RCC 7860 (cell line): ENCODE measurements around the gene PACSIN2.

Experiments
- DNase-seq: peaks from one replicate; pipeline ENCODE4 v3.0.0-alpha.2; 2015; ENCODE audit warnings: low spot score
- FAIRE-seq: peaks from 2 replicates; lab custom pipeline; 2012; peaks lifted over from hg19 to GRCh38; lab: Jason Lieb, UNC

PACSIN2 gene

DNA sequence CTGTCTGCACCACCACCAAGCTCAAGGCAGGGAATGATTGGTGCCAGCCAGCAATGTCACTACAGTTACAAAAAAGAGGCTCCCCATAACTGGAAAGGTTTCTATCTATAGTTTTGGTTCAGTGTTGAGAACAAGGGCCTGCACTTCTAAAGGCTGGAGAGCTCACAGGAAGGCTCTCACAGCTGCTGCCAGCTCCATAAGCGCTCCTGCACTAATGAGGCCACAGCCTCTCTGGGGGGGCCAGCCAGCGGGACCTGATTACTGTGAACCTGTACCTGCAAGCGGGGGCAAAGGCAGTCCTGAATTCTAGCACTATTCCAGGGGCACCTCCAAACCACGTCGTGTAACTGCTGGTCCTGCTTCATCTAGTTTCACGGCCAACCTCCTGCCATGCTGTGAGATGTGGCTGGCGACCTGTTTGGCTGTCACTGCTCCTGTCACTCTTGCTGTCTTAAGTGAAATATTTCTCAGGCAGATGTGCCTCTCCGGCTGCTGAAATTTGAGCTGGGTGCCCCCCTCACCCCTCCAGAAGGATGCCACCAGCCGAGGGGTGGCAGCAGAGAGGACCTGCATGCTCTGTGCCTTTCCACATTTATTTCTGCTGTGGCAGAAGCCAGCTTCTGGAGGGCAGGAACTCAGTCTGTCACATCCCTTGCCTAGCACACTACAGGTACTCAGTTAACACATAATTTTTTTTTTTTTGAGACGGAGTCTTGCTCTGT is 104.6 kb downstream of the PACSIN2 start:
- no peak for DNase-seq
- FAIRE-seq: no peak

DNA sequence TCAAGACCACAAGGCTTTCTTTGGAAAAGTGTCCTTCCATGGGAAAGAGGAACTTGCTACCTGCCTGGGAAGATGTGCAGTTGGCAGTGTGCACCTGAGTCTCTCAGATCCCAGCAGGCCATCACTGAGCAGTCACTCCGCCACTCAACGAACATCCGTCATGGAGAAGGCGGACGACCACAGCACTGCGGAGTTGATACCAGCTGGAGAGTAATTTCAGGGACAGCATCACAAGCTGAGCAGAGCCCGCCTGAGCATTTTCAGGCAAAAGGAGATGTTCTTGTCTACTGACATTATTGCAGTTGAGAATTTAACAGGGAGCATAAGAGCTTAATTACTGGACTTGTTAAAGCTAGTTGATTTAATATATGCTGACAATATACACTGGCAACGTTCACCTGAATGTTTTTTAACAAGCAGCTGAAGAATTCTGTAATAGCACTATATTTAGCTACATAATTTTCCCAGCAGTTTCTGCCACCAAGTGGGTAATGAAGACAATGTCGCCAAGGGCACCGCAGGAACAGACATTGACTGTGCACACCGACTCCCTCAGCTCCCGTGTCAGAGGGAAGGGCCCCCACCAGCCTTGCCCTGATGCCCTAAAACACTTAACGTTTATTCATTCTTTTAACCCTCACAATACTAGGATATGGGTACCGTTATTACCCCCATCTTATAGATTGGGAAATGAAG is 105.4 kb downstream of the PACSIN2 start:
- DNase-seq (no peak), FAIRE-seq (no peak)

DNA sequence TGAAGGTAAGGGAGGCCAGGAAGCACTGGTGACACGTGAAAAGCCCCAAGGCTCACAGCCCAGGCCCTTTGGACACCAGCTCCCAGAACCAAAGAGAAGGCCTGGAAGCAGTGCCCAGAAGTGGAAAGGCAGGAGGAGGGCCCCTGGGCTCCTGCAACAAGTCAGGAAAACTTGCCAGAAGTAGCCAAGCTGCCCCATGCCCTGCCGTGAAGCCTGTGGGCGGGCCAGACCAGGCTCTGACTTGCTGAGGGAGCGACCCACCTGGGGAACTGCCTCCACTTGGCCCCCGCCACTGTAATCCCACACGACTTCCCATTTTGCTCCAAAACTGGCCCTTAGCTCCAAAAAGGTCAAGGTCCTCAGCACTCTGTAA is 106.6 kb downstream of the PACSIN2 start:
- DNase-seq (no peak), FAIRE-seq (no peak)

DNA sequence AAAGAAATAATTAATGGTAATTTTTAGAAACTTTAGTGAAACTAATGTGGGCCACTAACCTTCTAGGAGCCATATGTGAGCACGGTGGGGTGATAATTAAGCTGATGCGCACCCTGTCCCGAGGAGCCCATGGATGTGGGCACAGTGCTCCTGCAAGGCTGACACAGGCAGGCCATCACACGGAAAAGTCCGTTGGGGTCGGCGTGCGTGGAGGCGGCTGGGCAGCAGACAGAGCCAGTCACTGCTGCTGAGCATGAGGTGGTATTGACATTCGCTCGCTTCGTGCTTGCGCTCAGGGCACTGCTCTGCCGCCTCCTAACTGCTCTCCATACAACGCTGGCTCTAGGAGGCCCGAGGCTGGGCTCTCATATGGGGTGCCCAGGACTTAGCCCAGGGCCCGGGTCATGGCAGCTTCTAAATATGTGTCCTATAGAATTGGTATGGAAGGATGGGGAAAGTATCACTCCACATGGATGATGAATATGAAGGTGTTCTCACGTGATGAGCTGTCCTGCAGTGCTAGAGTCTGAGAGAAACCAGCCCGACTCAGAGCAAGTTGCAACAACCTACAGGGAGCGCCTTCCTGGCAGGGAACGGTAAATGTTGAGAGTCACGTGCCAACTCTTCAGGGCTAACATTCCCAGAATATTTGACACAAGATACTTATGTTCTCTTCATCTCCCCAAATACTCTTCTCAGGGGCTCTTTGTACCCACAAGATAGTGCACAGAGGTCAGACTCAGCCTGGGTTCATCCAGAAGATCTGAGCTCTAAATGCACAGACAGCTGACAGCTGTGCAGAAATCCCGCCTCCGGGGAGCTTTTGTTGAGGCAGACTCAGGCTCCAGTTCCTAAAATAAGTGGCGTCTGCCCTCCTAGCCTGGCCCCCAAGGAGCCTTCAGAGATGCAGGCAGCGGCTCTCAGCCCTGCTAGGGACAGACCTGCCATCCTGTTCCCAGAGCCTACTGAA is 107.3 kb downstream of the PACSIN2 start:
- FAIRE-seq (no peak), DNase-seq (no peak)

DNA sequence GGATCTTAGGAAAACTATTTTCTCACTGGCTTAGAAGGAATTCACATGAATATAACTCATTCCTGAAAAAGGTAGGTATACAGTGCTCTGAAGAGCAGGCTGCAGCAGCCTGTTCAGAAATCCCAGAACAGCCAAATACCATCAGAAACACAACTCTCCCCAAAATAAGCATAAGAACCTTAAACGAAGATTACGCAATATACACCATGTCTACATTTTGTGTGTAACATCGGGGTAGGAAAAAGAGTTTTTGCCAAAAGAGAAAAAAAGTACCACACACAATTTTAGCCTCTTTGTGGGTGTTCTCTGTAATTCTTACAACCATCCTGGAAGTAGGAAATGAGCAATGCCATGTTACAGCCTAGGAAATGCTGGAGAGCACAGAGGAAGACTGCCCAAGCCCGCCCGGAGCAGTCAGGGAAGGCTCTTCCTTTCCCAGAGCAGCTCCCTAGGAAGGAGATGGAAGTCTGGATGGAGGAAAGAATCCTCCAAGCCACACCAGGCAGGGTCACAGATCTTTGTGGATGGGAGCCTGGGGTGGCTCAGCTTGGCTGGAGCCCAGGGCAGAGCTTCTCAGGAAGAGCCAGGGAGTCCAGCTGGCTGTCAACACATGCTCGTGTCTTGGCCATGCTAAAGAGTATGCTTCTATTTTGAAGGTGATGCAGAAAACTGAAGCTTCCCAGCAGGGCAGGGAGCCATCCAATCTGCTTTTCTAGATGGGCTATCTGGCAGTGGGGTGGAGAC is 108.2 kb downstream of the PACSIN2 start:
- DNase-seq (no peak), FAIRE-seq (no peak)

DNA sequence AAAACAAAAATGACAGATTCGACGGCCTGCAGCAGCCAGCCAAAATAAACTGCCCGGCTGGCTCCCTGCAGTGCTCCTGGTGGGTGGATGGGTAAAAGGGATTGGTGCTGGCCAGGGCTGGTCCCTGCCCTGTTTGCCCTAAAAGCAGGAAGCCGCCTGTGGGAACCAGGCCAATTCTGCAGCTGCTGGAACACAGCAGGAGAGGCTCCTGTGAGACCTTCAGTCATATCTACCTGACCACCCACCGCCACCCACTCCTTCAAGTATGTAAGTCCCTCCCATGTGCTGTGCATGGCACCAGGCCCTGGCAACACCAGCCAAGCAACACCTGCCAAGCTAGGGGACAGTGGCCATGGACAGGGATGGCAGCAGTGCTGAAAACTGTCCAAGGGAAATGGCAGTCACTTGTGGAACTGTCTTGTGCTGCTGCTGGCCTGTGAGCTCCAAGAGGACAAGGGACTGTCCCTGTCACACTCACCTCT is 109.2 kb downstream of the PACSIN2 start:
- FAIRE-seq (no peak), DNase-seq (no peak)

DNA sequence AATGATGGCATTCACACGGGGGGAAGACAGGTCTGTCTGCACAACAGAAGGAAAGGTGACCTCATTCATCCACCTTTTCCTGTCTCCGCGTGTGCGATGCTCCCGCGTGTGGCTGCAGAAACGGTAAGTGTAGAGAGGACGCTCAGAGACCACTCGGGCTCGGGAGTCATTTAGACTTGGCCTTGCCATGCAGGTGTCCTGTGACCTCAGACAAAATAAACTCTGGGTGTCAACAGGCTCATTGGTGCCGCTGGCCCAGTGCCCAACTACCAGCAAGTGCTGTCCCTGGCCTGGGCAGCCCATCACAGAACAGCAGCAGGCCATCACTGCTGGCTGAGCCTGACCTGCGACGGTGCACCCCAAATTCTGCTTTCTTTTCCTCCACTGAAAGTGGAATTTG is 109.7 kb downstream of the PACSIN2 start:
- DNase-seq (no peak), FAIRE-seq (no peak)

DNA sequence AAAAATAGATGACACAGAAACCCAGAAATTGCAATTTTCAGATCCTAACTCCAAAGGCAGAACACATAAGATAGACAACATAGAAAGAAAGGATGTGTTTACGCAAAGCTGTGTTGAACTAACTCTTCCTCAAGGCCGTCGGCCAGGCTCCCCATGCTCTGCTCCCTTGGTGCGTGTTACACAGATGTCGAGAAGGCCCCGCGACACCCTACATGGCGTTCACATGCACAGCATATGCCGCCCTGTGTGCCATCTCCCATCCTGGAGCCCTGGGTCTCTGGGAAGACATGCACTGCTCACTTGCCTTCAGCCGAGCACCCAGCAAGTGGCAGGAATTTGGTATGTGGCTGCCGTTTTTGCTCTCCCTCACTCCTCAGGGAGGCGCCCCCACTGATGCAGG is 110.9 kb downstream of the PACSIN2 start:
- DNase-seq (no peak), FAIRE-seq (no peak)

DNA sequence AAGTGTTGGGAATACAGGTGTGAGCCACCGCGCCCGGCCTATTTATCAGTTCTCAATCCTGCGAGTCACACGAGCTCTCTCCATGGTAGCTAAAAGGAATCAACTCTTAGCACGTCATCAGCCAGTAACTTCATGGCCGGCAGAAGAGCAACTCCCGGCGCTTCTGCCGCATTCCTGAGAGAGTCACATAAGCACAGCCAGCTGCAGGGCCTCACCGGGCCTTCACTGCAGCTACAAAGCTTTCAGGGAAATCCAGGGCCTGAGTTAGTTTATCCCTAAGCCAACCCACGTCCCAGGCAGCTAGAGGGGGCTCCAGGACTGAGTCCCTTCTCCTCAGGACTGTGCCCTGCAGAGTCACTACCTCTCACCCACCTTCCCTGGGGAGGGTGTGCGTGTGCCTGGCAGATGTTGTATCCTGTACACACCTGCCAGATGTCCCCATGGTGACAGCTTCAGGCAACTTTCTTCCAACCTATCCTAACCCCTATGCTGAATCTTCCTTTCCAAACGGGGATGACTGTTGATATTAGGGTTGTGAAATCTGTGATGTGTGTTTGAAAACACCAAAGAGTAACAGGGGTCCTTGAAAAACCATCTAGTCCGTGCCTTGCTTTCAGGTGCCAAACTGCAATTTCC is 112.0 kb downstream of the PACSIN2 start:
- FAIRE-seq (no peak), DNase-seq (no peak)

DNA sequence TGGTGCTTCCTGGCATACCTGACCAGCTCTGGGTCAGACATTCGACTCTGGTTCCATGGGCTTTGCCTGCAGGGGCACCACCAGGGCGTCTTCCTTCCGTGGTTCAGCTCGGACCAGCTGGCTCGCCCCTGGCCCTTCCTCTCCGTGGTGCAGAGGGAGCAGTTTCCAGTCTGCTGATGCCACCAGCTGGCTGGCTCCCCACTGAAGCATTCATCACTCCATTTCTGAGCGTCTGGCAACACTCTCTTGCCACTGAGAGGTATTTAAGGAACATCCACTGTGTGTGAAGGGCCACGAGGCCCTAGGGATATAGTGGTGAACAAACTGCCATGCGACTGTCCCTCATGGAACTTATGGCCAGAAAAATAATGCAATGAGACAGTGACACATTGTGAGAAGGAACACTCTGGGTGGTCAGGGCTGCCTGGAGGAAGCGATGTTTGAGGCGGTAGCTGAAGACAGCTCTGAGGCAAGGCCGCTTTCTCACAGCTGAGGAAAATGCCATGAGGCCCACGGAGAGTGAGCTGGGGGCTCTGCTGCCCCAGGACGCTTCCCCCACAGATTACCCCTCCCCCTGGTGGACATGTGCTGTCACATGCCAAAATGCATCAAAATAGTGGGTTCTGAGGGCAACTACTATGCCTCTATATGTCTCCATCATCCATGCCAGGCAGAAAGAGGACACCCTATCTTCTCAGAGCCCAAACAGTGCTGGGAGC is 113.0 kb downstream of the PACSIN2 start:
- FAIRE-seq: no peak
- DNase-seq: no peak

DNA sequence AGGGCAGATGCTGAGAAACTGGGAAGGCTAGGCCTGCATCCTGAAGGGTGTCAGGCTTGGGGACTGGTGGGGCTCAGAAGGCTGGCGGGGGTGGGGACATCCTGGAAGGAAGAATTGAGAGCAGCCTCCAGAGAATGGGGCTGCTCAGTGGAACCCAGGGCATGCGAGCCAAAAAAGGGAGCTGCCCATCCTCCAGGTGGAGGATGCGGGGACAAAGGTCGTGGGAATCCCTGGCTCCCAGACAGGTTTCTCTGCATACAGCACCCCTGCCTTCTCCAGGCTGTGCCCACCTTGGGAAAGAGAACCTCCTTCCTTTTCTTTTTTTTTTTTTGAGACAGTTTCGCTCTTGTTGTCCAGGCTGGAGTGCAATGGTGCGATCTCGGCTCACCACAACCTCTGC is 117.0 kb downstream of the PACSIN2 start:
- DNase-seq (no peak), FAIRE-seq (no peak)

DNA sequence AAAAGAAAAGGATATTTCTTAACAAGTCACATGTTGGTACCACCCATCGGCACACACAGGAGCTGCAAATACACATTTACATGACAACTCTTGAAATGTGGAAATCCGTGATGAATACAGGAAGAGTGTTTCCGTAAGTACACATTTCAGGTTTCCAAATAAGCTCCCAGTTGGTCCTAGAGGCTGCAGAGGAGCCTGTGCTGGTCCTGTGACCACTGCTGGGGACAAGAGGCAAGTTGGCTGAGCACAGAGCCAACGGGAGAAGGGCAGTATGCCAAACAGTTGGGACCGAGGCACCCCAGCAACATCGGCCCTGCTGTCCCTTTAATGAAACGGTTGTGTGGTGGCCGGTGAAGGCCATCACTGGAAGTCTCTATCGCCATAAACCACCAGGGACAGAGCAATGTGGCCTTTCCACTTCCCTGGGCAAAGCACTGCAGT is 119.4 kb downstream of the PACSIN2 start:
- FAIRE-seq (no peak), DNase-seq (no peak)

DNA sequence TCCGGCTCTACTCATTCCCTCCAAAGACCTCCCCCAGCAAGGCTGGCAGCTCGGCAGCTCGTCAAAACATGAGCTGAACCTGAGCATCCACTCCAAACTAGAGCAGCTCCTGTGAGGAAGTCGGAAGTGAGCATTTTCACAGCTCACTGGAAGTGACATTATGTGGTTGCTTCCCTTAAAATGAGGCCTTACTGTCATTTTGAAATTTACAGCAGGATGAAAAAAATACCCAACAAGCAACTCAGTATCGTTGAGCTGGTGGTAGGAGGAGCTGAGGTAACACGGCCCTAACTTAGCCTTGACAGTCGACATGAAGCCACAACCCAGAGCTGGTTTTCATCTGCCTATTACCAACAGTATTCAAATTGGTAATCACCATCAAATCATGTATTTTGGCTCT is 119.9 kb downstream of the PACSIN2 start:
- FAIRE-seq: no peak
- DNase-seq: no peak

DNA sequence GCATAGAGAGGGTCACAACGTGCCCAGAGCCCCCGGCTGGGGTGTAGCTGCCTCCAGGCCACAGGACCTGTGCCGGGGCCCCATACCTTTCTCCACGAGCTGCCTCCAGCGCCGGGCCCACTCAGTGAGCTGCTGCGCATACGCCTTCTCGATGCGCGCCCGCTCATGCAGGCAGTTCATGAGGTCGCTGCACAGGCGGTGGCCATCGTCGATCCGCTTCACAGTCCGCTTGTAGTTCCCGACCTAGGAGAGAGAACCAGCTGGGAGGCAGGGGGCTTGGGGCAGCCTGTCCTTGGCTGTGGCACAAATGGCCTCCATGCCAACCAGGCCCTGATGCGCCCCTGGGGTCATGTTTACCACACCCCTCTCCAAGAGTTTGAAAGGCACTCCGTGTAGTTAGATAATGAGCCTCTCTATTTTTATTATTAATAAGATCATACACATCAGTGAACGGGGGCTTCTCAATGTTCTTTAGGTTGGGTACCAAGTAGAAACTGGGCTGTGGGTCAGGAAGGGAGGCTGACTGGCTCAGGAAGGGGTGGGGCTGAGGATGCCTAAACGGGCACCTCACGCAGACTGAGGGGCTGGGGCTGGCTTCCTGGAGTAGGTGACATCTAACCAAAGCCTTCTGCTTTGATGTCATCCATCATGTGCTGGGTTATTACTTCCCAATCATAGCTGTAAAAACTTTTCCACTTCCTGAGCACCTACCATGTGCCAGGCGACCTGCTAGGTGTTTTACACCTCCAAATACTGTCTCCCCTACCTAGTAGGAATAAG is 121.4 kb downstream of the PACSIN2 start:
- FAIRE-seq: no peak
- no peak for DNase-seq

DNA sequence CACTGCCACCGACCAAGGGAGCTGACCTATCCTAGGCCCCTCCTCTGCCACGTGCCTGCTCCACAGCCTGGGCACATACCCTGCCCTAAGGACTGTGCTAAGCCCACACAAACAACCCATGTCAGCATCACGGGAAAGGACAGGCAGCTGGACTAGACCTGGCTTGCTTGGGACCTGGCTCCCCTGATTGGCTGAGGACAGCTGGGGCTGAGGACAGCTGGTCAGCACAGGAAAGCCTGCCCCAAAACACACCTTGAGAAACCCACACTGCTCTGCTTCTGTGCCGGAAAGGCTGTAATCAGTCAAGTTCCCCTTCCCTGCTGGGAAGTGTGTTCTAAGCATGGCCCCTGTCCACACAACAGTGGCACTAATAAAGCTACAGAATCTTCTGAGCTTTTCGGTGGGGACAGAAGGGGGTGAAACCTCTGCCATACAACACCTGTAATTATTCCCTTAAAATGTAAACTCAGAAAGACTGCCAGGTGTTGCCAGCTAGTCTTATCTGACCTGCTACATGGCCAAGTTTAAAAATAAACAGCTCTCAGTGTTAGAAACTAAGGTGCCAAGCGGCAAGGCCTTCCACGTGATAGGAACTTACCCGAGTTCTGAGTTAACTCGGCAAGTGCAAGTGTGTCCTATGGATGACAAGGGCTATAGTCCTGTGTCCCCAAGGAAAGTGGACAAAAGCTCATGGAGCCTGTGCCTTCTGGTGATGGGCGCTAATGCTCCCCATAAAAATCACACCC is 122.2 kb downstream of the PACSIN2 start:
- DNase-seq (no peak), FAIRE-seq (no peak)

DNA sequence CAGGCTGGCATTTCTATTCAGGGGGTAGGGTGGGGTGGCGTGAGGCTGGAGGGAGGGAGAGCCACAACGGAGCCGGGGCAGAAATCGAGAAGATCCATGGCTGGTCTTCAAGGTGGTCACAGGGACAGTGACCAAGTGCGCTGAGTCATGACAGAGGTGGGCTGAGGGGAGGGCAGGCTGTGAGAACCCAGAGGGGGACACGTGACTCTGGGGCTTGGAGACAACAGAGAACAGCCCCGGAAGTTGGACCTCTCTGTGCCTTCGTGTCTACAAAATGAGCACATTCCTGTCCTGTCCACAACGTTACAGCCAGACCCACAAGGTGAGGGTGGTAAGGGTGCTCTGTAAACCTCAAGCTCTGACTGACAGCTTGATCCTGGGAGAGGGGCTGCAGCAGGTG is 122.8 kb downstream of the PACSIN2 start:
- FAIRE-seq (no peak), DNase-seq (no peak)

DNA sequence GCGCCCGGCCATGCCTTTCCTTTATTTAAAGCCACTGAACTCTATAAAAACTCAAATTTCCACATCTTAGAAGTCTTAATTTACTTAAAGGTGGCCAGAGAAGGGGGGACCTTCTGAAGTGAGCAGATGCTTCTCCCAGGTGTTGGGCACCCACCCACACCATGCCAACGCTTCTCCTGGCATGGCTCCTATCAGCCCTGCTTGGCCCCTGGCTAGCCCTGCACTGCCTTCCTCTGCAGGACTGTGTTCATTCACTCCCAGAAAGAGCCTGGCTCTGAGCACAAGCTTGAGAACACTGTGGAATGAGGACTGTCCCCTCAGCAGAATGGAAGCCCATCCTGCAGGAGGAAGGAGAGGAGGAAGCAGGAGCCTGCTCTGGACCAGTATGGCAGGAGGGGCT is 123.3 kb downstream of the PACSIN2 start:
- DNase-seq: no peak
- FAIRE-seq: no peak

DNA sequence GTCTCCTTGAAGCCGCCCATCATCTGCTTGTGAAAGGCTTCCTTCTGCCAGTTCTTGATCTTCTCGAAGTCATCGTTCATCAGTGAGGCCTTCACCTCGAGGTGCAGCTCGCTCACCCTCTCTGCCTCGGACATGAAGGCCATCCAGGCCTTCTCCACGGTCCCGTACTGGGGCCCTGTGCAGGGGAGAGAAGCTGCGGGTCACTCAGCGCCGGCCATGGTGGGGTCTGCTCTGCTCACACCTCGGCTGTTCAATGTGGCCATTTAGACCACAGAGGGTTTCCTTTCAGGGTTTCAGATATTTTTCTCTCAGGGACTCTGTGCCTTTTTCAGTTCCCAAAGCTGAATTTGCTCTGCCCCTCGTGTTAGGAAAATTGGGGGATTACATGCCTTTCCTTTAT is 123.9 kb downstream of the PACSIN2 start:
- no peak for FAIRE-seq
- no peak for DNase-seq
